Coronary artery (tissue), 2 donors: ENCODE measurements around the gene DDX51.
"Not testable (repeated sequence)": the region's sequence is repeated elsewhere in the genome, so short reads cannot be mapped to it uniquely, and the experiment has no call there.

Source experiments
- DNase-seq: peaks from one replicate; pipeline ENCODE4 v3.0.0-alpha.2; 2017; ENCODE audit warnings: low spot score
- H3K27ac ChIP-seq, 2 donors: fragments of 200-600 bp; sonication (generic); one replicate each; pipeline ENCODE4 v1.5.1; 2016 to 2019
- H3K4me3 ChIP-seq: fragments of 200-600 bp; sonication (generic); 2 replicates; pipeline ENCODE4 v1.5.1; 2016; ENCODE audit warnings: mild to moderate bottlenecking, moderate library complexity
- TF ChIP-seq, protein P1 (sequence below): fragments of 200-600 bp; sonication (generic); IDR thresholded peaks from one replicate; pipeline ENCODE4 v1.5.1; 2019; ENCODE audit warnings: antibody characterized with exemption

Gene DDX51

DNA sequence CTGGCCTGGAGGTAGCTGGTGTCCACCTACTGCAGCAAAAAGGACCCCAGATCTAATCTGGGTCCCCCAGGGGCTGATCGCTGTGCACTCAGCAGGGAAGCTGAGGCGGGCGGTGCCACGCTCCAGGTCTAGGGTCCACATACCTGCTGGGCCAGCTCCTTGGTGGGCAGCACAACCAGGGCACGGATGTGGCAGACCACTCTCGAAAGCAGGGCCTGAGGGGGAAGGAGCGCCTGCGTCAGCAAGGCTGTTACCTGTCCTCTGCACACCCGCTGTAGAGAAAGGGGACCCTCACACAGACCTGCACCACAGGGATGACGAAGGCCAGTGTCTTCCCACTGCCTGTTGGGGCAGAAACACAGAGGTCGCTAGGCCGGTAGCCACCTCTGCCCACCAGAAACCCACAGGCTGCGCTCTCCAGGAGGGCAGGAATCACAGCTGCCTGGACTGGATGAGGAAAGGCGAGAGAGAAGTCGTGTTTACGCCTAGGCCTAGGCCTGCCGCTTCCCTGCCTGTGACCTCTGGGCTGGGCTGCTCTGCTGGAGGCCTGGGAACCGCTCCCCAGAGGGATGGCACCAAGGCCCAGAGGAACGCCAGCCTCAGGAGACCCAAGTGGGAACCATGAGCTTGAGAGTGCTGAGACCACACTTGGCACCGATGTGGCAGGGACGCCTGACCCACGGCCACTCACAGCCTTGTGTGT, 2.0 kb downstream of the DDX51 start:
- no peak overlapping the region for H3K27ac ChIP-seq
- TF ChIP-seq, protein P1, sequence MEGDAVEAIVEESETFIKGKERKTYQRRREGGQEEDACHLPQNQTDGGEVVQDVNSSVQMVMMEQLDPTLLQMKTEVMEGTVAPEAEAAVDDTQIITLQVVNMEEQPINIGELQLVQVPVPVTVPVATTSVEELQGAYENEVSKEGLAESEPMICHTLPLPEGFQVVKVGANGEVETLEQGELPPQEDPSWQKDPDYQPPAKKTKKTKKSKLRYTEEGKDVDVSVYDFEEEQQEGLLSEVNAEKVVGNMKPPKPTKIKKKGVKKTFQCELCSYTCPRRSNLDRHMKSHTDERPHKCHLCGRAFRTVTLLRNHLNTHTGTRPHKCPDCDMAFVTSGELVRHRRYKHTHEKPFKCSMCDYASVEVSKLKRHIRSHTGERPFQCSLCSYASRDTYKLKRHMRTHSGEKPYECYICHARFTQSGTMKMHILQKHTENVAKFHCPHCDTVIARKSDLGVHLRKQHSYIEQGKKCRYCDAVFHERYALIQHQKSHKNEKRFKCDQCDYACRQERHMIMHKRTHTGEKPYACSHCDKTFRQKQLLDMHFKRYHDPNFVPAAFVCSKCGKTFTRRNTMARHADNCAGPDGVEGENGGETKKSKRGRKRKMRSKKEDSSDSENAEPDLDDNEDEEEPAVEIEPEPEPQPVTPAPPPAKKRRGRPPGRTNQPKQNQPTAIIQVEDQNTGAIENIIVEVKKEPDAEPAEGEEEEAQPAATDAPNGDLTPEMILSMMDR: no peak
- no peak for DNase-seq
- H3K4me3 ChIP-seq: no peak overlapping the region

DNA sequence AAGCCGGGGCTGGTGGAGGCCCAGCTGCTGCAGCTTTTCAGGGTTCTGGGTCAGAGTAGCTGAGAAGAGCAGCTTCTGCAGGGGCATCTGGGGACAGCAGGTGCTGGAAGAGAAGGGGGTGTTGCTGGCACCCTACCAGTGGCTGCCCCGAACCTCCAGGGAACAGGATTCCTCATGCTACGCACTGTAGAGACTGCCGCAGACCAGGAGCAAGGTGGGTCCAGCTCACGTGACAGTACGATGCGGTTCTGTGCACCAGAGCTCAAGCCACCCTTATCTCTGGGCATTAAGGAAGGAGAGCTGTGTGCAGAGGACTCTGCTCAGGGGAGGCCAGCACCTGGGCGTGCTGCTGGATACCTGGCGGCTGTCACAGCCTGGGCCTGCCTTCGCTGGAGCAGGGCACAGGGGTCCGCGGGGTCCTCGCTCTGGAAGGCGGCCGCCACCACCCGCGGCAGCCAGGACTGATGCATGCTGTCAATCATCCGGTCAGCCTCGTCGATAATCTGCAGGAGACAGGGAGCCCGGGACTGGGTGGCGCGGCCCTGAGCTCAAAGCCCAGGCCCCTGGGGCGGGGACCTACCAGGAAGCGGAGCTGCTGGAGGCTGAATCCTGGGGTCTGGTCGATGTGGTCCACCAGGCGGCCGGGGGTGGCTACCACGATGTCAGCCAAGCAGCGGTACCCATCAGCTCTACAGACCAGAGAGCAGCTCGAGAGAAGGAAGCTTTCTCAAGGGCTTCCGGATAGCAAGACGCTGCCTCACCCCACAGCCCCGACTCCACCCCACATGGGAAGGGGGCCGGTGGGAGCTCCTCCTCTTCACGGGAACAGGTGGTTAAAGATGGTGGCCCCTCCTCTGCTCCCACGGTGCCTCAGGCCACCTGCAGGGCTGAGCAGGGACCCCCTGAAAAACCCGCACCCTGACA, 2.9 kb downstream of the DDX51 start:
- no peak overlapping the region for H3K4me3 ChIP-seq
- DNase-seq: no peak

DNA sequence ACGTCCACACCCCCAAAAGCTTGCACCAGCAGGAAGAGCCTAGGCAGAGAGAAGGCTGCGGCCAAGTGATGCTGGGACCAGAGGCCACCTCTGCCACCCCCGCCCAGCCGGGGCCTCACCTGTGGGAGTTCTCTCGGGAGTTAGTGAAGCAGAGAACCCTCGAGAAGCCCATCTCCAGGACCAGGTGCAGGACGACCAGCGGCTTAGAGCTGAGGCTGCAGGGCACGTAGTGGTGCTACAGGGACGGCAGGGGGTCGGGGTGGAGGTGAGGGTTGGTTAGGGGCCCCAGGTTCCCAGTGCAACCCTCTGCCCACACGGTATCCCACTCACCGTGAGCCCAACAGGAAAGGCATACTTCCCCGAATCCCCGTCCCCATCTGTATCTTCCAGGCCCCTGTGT, 3.6 kb downstream of the DDX51 start:
- TF ChIP-seq, protein P1: no peak
- H3K4me3 ChIP-seq: no peak overlapping the region
- no peak for DNase-seq
- no peak overlapping the region for H3K27ac ChIP-seq

More for the DNA sequence above, 2.9 kb downstream of the DDX51 start:
- TF ChIP-seq, protein P1: no peak
- H3K27ac ChIP-seq: no peak overlapping the region

DNA sequence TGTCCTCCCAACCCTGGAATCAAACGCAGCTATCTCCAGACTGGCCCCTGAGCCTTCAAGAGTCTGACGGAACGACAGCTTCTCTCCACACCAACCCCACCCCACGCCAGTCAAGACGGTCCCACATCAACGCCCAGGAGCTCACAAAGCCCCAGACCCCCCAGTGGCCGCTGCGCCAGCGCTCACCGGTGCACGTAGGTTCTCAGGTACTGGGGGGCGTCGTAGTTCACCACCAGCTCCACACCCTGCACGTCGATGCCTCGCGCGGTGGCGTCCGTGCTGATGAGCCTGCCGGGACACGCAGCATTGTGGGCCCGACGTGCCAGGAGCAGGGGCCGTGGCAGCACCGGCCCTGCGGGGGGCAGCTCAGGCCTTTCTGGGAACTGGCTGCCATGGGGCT, 4.2 kb downstream of the DDX51 start:
- TF ChIP-seq, protein P1: no peak
- no peak for DNase-seq
- H3K4me3 ChIP-seq: no peak overlapping the region
- no peak overlapping the region for H3K27ac ChIP-seq

DNA sequence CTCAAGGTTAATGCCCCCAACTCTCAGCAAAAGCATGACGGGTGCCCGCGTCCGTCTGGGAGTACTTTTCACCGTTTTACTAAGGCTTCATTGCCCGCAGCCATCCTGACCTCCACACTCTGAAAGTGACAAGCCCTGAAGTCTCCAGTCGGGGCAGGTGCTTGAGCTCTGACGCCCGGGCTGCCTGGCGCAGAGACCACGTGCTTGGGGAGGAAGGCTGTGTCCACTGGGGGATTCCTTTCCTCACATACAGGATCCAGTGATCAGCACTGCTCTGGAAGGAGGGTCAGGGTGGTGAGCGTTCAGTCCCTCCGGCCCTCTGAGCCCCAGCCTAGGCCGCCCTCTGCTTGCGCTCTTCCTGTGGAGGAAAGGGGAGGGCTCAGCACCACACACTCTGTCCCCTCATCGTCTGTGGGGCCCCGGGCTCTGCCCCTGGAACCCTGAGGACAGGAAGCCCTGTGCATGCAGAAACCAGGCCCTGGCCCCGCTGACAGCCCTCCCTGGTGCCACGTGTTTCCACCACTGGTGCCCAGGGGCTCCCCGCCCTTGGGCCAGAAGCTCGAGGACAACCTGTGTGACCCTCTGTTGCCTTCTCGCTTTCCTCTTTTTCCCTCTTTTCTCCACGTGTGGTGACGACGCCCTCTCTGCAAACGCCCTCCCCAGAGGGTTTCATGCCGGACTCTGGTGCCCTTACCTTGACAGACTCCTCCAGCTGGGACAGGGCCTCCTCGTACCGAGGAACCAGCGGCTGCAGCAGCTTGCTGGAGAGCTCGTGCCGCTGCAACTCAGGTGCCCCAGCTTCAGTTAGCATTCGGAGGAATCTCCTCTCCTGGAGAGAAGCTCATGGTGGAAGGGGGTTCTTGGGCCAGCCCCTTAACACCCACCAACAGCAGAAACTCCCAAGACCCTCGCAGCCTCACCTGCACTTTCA, 4.9 kb downstream of the DDX51 start:
- H3K27ac ChIP-seq: no peak overlapping the region
- DNase-seq: no peak
- TF ChIP-seq, protein P1: no peak
- H3K4me3 ChIP-seq: no peak overlapping the region

DNA sequence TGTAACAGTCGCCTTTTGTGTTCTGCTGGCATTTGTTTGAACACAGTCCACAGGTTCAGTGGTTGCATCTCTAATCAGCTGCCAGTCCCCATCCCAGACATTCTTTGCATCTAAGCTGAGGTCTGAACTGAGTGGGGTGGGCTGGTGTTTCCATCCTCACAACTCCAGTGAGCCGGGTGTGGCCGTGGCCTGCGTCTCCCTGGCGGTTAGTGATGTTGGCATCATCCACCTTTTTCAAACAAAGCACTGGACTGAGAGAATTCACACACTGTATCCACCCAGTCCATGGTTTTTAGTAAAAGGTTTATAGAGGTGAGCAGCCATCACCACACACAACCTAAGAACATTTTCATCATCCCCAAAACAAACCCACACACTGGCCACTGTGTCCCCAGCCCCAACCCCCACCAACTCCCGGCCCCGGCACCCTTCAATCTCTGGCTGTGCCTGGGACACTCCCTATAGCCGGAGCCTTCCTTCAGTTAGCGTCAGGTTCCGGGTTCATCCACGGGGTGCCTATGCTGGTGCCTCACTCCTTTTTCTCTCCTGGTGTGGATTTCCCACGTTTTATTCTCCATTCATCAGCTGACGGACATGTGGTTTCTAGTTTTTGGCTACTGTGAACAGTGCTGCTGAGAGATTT, 6.5 kb downstream of the DDX51 start:
- no peak overlapping the region for H3K4me3 ChIP-seq
- no peak for DNase-seq
- TF ChIP-seq, protein P1: no peak
- no peak overlapping the region for H3K27ac ChIP-seq

DNA sequence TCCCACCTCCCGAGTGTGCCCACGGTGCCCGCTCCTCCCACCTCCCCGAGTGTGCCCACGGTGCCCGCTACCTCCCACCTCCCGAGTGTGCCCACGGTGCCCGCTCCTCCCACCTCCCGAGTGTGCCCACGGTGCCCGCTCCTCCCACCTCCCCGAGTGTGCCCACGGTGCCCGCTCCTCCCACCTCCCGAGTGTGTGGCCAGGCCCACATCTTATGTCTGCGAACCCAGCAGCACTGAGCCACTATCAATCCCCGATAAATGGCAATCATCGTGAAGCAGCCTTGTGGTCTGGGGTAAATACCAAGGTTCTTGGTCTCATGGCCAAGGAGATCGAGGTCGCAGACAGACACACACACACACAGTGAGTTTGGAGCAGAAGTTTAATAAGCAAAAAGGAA, 7.9 kb downstream of the DDX51 start:
- DNase-seq, H3K4me3 ChIP-seq, H3K27ac ChIP-seq: not testable (repeated sequence)

DNA sequence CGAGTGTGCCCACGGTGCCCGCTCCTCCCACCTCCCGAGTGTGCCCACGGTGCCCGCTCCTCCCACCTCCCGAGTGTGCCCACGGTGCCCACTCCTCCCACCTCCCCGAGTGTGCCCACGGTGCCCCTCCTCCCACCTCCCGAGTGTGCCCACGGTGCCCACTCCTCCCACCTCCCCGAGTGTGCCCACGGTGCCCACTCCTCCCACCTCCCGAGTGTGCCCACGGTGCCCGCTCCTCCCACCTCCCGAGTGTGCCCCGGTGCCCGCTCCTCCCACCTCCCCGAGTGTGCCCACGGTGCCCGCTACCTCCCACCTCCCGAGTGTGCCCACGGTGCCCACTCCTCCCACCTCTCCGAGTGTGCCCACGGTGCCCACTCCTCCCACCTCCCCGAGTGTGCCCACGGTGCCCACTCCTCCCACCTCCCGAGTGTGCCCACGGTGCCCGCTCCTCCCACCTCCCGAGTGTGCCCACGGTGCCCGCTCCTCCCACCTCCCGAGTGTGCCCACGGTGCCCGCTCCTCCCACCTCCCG, 9.4 kb downstream of the DDX51 start:
- H3K4me3 ChIP-seq, DNase-seq, H3K27ac ChIP-seq: not testable (repeated sequence)
